ENCODE data around the gene HOXA3. TPM values are rescaled to one million over a fixed set of nuclear protein-coding genes. Genes with fewer than 3 reads are reported as not detected.

HOXA3 gene
- total RNA-seq, 1 experiment from 2014 or later = 9.2 TPM

- peaks cover 33 to 50% of the 10 kb centered on the region in 2 experiments for H3K4me1 ChIP-seq (ENCODE audit: control insufficient read depth in 1 of 2, insufficient read depth in 2 of 2, low read length in 2 of 2)
- no peak overlapping the region for H3K4me2 ChIP-seq (ENCODE audit: low read length)
- H3K27ac ChIP-seq (ENCODE audit: low read depth, low read length) = no peak overlapping the region
- ChIA-PET CTCF (no interaction called here), RAD21 (ENCODE audit: low non-redundant PET in 1 of 2, low total read pairs in 2 of 2, uncharacterized antibody in 2 of 2, unreplicated experiment in 2 of 2) (no interaction called here), POLR2A (no interaction called here)
- H3K27me3 ChIP-seq (ENCODE audit: insufficient read depth, low read length) = no peaks in the 10 kb centered on the region
- no TSS peak for BruUV-seq (replicated peaks)
- ATAC-seq (no peak), DNase-seq (ENCODE audit: low read depth, low spot score) (no peak)
- H3K9me3 ChIP-seq (ENCODE audit: control insufficient read depth in 1 of 2, insufficient read depth in 1 of 2, low read depth in 1 of 2, low read length in 2 of 2) = no peaks in the 10 kb centered on the region
- no peak overlapping the region for H3K4me3 ChIP-seq (replicated peaks in 1 of 2; ENCODE audit: low read depth in 1 of 2, low read length in 2 of 2)
- H3K9me2 ChIP-seq (ENCODE audit: insufficient read depth) = no peaks in the 10 kb centered on the region
- H3K79me2 ChIP-seq (ENCODE audit: insufficient read depth, low read length) = no peaks in the 10 kb centered on the region
- intact Hi-C loops (cut with micrococcal nuclease) = no loop called here
- no peak overlapping the region for H3K9ac ChIP-seq (ENCODE audit: low read length)
- H2AFZ ChIP-seq (ENCODE audit: low read depth, low read length, poor library complexity, severe bottlenecking) = no peak overlapping the region
- TF ChIP-seq ZBTB33 (IDR thresholded peaks at IDR 0.05; ENCODE audit: extremely low read depth, insufficient replicate concordance, low read length) (no peak), REST (IDR thresholded peaks at IDR 0.05; ENCODE audit: low read depth) (no peak), SRF (IDR thresholded peaks at IDR 0.05; ENCODE audit: low read depth) (no peak), POLR2A (IDR thresholded peaks at IDR 0.05; ENCODE audit: borderline replicate concordance, extremely low read depth, insufficient read depth, insufficient read length) (no peak), ZFX (IDR thresholded peaks at IDR 0.05) (no peak), EZH2phosphoT487 (IDR thresholded peaks at IDR 0.05; ENCODE audit: borderline replicate concordance) (no peak), EZH2 (IDR thresholded peaks at IDR 0.05) (no peak), CEBPB (IDR thresholded peaks at IDR 0.05; ENCODE audit: low read depth) (no peak), SIN3A (IDR thresholded peaks at IDR 0.05; ENCODE audit: low read depth) (no peak), FOSL1 (IDR thresholded peaks at IDR 0.05; ENCODE audit: low read depth) (no peak), MAX (IDR thresholded peaks at IDR 0.05) (no peak), RAD21 (IDR thresholded peaks at IDR 0.05; ENCODE audit: low read depth) (no peak), SP1 (IDR thresholded peaks at IDR 0.05; ENCODE audit: low read depth) (no peak), JUND (IDR thresholded peaks at IDR 0.05) (no peak), CBX3 (IDR thresholded peaks at IDR 0.05; ENCODE audit: low read depth) (no peak), ZNF274 (IDR thresholded peaks at IDR 0.05; ENCODE audit: low read depth, low read length) (no peak), TCF7L2 (IDR thresholded peaks at IDR 0.05; ENCODE audit: borderline replicate concordance, extremely low read depth, insufficient read depth, insufficient read length) (no peak), YY1 (IDR thresholded peaks at IDR 0.05; ENCODE audit: extremely low read depth, insufficient replicate concordance, low read depth, low read length) (no peak), CTCF (IDR thresholded peaks at IDR 0.05 in 2 of 3, conservative IDR thresholded peaks at IDR 0.05 in 1 of 3; ENCODE audit: borderline replicate concordance in 1 of 3, insufficient read depth in 1 of 3, low read depth in 2 of 3, low read length in 2 of 3) (no peak)
- H4K20me1 ChIP-seq (ENCODE audit: insufficient read depth) = no peaks in the 10 kb centered on the region
- peaks cover 1 to 2% of the 10 kb centered on the region in 2 experiments; a peak in 2 of 4 replicates for H3K36me3 ChIP-seq (ENCODE audit: control insufficient read depth in 1 of 2, insufficient read depth in 2 of 2, low read length in 2 of 2)
Observed at GRCh38 chr7:27138472-27138871, 13.9 kb downstream of the HOXA3 start.

All from HCT116 (cell line).